ENCODE data around the gene SPATA13. TPM values are rescaled to one million over a fixed set of nuclear protein-coding genes. Genes with fewer than 3 reads are reported as not detected.

The SPATA13 gene
- total RNA-seq, 4 donors from 2014 or later = 20.0 to 47.4 (median 27.6) TPM

DNA sequence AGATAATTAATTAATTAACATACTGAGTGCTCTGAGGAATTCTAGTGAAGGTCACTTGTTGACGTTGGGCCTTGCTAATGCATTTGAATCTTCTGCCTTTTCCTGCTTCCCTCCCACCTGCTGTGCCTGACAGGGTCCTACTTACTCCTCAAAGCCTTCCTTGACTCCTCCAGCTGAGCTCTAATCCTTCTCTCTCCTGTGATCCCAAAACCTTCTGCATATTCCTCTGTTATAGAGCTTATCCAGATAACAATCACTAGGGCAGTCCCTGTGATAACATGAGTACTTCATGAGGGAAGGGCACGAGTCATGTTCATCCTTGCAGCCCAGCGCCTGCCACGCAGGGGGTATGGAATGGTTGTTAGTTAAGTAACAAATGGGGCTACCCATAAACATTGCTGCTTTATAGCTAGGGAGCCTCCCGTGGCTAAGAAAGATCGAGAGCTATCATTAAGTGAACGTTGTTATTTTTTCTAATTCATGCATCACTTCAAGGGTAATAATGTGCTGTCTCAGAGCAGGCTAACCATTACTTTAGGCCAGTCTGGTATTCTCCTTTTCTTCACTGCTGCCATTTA is 19.1 kb upstream of the SPATA13 start:
- intact Hi-C loops (cut with DNase I; ENCODE audit: low total_unique reads) = no loop called here
- no peaks in the 10 kb centered on the region for H3K27me3 ChIP-seq
- no peak for TF ChIP-seq POLR2A (IDR thresholded peaks at IDR 0.05)
- TF ChIP-seq, protein P1, sequence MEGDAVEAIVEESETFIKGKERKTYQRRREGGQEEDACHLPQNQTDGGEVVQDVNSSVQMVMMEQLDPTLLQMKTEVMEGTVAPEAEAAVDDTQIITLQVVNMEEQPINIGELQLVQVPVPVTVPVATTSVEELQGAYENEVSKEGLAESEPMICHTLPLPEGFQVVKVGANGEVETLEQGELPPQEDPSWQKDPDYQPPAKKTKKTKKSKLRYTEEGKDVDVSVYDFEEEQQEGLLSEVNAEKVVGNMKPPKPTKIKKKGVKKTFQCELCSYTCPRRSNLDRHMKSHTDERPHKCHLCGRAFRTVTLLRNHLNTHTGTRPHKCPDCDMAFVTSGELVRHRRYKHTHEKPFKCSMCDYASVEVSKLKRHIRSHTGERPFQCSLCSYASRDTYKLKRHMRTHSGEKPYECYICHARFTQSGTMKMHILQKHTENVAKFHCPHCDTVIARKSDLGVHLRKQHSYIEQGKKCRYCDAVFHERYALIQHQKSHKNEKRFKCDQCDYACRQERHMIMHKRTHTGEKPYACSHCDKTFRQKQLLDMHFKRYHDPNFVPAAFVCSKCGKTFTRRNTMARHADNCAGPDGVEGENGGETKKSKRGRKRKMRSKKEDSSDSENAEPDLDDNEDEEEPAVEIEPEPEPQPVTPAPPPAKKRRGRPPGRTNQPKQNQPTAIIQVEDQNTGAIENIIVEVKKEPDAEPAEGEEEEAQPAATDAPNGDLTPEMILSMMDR (IDR thresholded peaks at IDR 0.05) = no peak
- no peak overlapping the region for H3K4me3 ChIP-seq
- no peak overlapping the region for H3K27ac ChIP-seq
- no peaks in the 10 kb centered on the region for H3K4me1 ChIP-seq
- no peaks in the 10 kb centered on the region for H3K9me3 ChIP-seq
- DNase-seq = no peak
- no peaks in the 10 kb centered on the region for H3K36me3 ChIP-seq

DNA sequence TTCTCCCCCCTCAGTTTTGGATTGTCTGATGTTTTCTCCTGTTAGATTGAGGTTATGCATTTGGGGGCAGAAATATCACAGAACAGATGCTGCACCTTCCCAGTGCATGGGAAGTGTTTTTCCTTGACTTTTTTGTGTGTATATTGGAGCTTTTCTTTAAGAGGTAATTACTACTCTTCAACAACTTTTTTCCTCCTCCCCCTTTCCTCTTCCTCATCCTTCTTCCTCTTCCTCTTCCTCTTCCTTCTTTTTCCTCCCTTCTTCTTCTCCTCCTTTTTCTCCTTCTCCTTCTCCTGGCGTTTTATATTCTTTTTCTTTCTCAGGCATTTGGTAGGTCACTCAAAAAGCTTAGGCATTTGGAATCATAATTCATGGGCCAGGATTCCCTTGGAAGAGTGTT is 18.1 kb upstream of the SPATA13 start:
- Histone ChIP-seq H3K9me3 (no peaks in the 10 kb centered on the region), H3K4me3 (no peak overlapping the region), H3K27ac (no peak overlapping the region), H3K36me3 (no peaks in the 10 kb centered on the region), H3K4me1 (no peaks in the 10 kb centered on the region), H3K27me3 (no peaks in the 10 kb centered on the region)
- DNase-seq = no peak
- no peak for TF ChIP-seq POLR2A (IDR thresholded peaks at IDR 0.05)
- TF ChIP-seq, protein P1 (IDR thresholded peaks at IDR 0.05) = no peak
- intact Hi-C loops (cut with DNase I; ENCODE audit: low total_unique reads) = no loop called here

DNA sequence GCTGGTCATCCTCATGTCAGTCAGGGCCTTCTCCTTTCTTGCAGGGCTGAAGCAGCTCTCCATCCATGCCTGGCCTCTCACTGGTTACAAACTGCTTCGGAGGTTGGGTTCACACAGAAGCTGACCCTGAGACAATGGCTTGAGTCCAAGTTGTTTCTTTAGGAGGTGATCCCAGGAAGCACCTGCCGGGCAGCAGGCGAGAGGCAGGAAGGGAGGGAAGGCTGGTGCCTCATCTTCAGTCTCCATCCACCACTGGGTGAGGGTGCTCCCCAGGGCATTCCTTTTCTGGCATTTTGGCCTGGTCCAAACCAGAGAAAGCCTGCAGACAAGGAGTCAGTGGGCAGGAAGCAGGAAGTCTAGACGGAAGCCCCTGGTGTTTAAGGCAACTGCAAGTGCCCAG is 17.6 kb upstream of the SPATA13 start:
- Histone ChIP-seq H3K27me3 (no peaks in the 10 kb centered on the region), H3K4me1 (no peaks in the 10 kb centered on the region), H3K9me3 (no peaks in the 10 kb centered on the region), H3K27ac (no peak overlapping the region), H3K36me3 (no peaks in the 10 kb centered on the region), H3K4me3 (no peak overlapping the region)
- intact Hi-C loops (cut with DNase I; ENCODE audit: low total_unique reads) = no loop called here
- no peak for DNase-seq
- TF ChIP-seq, protein P1 (IDR thresholded peaks at IDR 0.05) = no peak
- TF ChIP-seq POLR2A (IDR thresholded peaks at IDR 0.05) = no peak

DNA sequence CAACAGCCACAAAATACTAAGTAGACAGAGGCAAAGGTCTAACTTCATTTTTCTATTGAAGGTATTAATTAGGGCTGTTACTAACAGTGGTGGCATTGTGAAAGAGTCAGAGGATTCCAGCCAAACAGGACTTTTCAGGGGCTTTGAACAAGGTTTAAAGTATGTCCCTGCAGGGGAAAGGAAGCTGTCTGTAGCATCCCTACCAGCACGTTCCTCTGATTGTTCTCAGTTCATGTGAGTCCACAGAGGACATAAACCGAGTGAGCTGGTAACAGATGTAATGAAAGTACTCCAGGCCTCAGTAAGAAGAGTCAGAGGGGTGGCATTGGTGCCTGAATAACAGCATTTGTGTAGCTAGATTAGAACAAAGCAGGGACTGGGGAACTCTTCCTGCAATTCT is 15.3 kb upstream of the SPATA13 start:
- no peaks in the 10 kb centered on the region for H3K36me3 ChIP-seq
- no peaks in the 10 kb centered on the region for H3K9me3 ChIP-seq
- intact Hi-C loops (cut with DNase I; ENCODE audit: low total_unique reads) = no loop called here
- H3K27me3 ChIP-seq = no peaks in the 10 kb centered on the region
- DNase-seq = no peak
- TF ChIP-seq, protein P1 (IDR thresholded peaks at IDR 0.05) = no peak
- no peak for TF ChIP-seq POLR2A (IDR thresholded peaks at IDR 0.05)
- no peak overlapping the region for H3K27ac ChIP-seq
- H3K4me3 ChIP-seq = no peak overlapping the region
- H3K4me1 ChIP-seq = no peaks in the 10 kb centered on the region

DNA sequence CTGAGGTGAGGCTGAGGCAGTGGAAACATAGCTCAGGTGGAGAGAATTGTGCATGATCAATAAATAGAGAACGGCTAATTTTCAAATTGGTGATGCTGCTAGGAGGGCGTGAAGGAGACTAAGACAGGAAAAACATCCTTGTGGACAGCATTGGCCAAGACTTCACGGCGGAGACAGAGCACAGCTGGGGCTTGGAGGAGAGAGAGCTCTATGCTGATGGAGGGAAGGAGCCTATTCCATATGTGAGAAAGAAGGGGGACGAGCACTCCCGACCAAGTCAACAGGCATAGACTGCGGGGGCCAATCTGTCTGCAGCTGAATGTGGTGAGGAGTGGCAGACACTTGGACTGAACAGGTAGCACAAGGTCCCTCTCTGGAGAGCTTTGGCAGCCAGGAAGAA is 14.8 kb upstream of the SPATA13 start:
- Histone ChIP-seq H3K27ac (no peak overlapping the region), H3K9me3 (no peaks in the 10 kb centered on the region), H3K36me3 (no peaks in the 10 kb centered on the region), H3K27me3 (no peaks in the 10 kb centered on the region), H3K4me1 (no peaks in the 10 kb centered on the region), H3K4me3 (no peak overlapping the region)
- no peak for DNase-seq
- intact Hi-C loops (cut with DNase I; ENCODE audit: low total_unique reads) = no loop called here
- TF ChIP-seq, protein P1 (IDR thresholded peaks at IDR 0.05) = no peak
- no peak for TF ChIP-seq POLR2A (IDR thresholded peaks at IDR 0.05)

All from uterus (tissue), 4 donors.